Measurements from ENCODE around the gene ATP5ME. TPM values are rescaled to one million over a fixed set of nuclear protein-coding genes. Genes with fewer than 3 reads are reported as not detected.
A peak's percentile ranks its signal among the peaks of the same experiment; 100 is the strongest.

Gene ATP5ME
- total RNA-seq, 1 experiment from 2014 or later: 425 TPM

- H3K23ac ChIP-seq (ENCODE audit: insufficient read length, low read depth, low read length): no peak overlapping the region
- H4K20me1 ChIP-seq (ENCODE audit: control insufficient read depth, insufficient read depth, insufficient read length): peaks cover 4% of the 10 kb centered on the region
- no peak overlapping the region for H3T11ph ChIP-seq (ENCODE audit: low read length)
- H3K56ac ChIP-seq (ENCODE audit: insufficient read length, low read depth, low read length): no peak overlapping the region
- no peak overlapping the region for H2BK12ac ChIP-seq (ENCODE audit: insufficient read length, low read depth, low read length)
- Mint-ChIP-seq H3K9me3 (no peaks in the 10 kb centered on the region; a peak in 1 of 5 replicates), H3K27me3 (ENCODE audit: low read depth) (peaks cover 11% of the 10 kb centered on the region), H3K36me3 (ENCODE audit: insufficient read depth in 1 of 3, low read depth in 3 of 3) (peaks cover 13 to 17% (median 17%) of the 10 kb centered on the region in 3 experiments), H3K27ac (no peak overlapping the region), H3K4me3 (peak overlapping the region in 1 of 2 experiments; percentile 23; a peak in 1 of 5 replicates), H3K4me1 (peaks cover 6 to 18% of the 10 kb centered on the region in 2 experiments)
- no peak overlapping the region for H3K9ac ChIP-seq (ENCODE audit: extremely low read depth, insufficient read length, low read length)
- no peak overlapping the region for H4K91ac ChIP-seq (ENCODE audit: insufficient read length, low read depth, low read length)
- no peak for TF ChIP-seq CTCF (conservative IDR thresholded peaks at IDR 0.05)
- peaks cover 20% of the 10 kb centered on the region for H3K23me2 ChIP-seq (ENCODE audit: insufficient read length, low read depth, low read length, poor library complexity, severe bottlenecking)
- H2BK5ac ChIP-seq (ENCODE audit: insufficient read length, low read length): no peak overlapping the region
- H3K4ac ChIP-seq (ENCODE audit: low read depth, low read length): no peak overlapping the region
- no peak overlapping the region for H2AK5ac ChIP-seq (ENCODE audit: insufficient read length, low read length)
- H3K79me1 ChIP-seq (ENCODE audit: insufficient read depth, low read depth, low read length, poor library complexity, severe bottlenecking): peaks cover 3% of the 10 kb centered on the region
- no peaks in the 10 kb centered on the region for H3K9me3 ChIP-seq (ENCODE audit: control insufficient read depth, low read depth, low read length)
- H2BK120ac ChIP-seq (ENCODE audit: low read depth, low read length, poor library complexity, severe bottlenecking): no peak overlapping the region
- 0 out of 2 replicates have a peak, but pooled peaks cover 3% of the 10 kb centered on the region for H3K4me1 ChIP-seq (ENCODE audit: insufficient read depth, low read length)
- H4K8ac ChIP-seq (replicated peaks; ENCODE audit: insufficient read length, low read depth, low read length): no peak overlapping the region
- no peaks in the 10 kb centered on the region for H3K27me3 ChIP-seq (ENCODE audit: insufficient read depth, low read length)
- DNase-seq: no peak
- no peak overlapping the region for H3K14ac ChIP-seq (ENCODE audit: insufficient read depth, low read length)
- H3K18ac ChIP-seq (ENCODE audit: insufficient read length, low read depth, low read length): no peak overlapping the region
- H4K5ac ChIP-seq (ENCODE audit: insufficient read length, low read depth, low read length): no peak overlapping the region
- no peak overlapping the region for H3K4me2 ChIP-seq (ENCODE audit: insufficient read depth, insufficient read length, low read length)
- no peak overlapping the region for H3K27ac ChIP-seq (ENCODE audit: insufficient read length, low read depth, low read length)
- H2BK20ac ChIP-seq (ENCODE audit: low read depth, low read length, poor library complexity, severe bottlenecking): no peak overlapping the region
- no peak overlapping the region for H2AFZ ChIP-seq (ENCODE audit: low read length)
- peaks cover 5% of the 10 kb centered on the region; the same call in 1 of the 2 replicates for H3K79me2 ChIP-seq (ENCODE audit: insufficient read depth, low read length)
- no CpG with 5 or more reads among the region's 8 CpGs for WGBS (ENCODE audit: extremely low coverage, insufficient read length, low lambda C conversion rate)
- H2BK15ac ChIP-seq (ENCODE audit: low read depth, low read length): no peak overlapping the region
Observed at GRCh38 chr4:676871-677235, 2.8 kb upstream of the ATP5ME start.

All from H9 (cell line).